ENCODE results near the gene LPP.
A peak's percentile ranks its signal among the peaks of the same experiment; 100 is the strongest.

LPP gene

GRCh38 chr3:188489639-188490405, 335.9 kb downstream of the LPP start:
- no peak for DNase-seq

- no peak for DNase-seq
These were observed 336.5 kb downstream of the LPP start for GRCh38 chr3:188490416-188490815.

- DNase-seq = no peak
These were observed 337.3 kb downstream of the LPP start for GRCh38 chr3:188491276-188491687.

- DNase-seq = no peak
These were observed 342.4 kb downstream of the LPP start for GRCh38 chr3:188496390-188496789.

GRCh38 chr3:188497021-188497420, 343.1 kb downstream of the LPP start:
- no peak for DNase-seq

GRCh38 chr3:188503647-188504046, 349.7 kb downstream of the LPP start:
- no peak for DNase-seq

GRCh38 chr3:188505151-188505550, 351.2 kb downstream of the LPP start:
- no peak for DNase-seq

- DNase-seq = no peak
These were observed 352.0 kb downstream of the LPP start for GRCh38 chr3:188505911-188506310.

- no peak for DNase-seq
These were observed 352.5 kb downstream of the LPP start for GRCh38 chr3:188506446-188506845.

GRCh38 chr3:188507244-188507720, 353.3 kb downstream of the LPP start:
- peak in 1 of 2 donors; percentile 13 for DNase-seq

GRCh38 chr3:188508454-188508853, 354.5 kb downstream of the LPP start:
- no peak for DNase-seq

- DNase-seq = no peak
These were observed 355.4 kb downstream of the LPP start for GRCh38 chr3:188509316-188509715.

- no peak for DNase-seq
These were observed 356.4 kb downstream of the LPP start for GRCh38 chr3:188510366-188510765.

GRCh38 chr3:188513662-188514328, 359.8 kb downstream of the LPP start:
- DNase-seq = no peak

GRCh38 chr3:188516515-188516914, 362.6 kb downstream of the LPP start:
- no peak for DNase-seq

GRCh38 chr3:188518416-188518815, 364.5 kb downstream of the LPP start:
- DNase-seq = no peak

- no peak for DNase-seq
These were observed 365.0 kb downstream of the LPP start for GRCh38 chr3:188518835-188519452.

- DNase-seq = no peak
These were observed 366.5 kb downstream of the LPP start for GRCh38 chr3:188520466-188520865.

- DNase-seq = no peak
These were observed 368.2 kb downstream of the LPP start for GRCh38 chr3:188522115-188522514.

- DNase-seq = no peak
These were observed 369.3 kb downstream of the LPP start for GRCh38 chr3:188523291-188523690.

- no peak for DNase-seq
These were observed 370.1 kb downstream of the LPP start for GRCh38 chr3:188524052-188524451.

- no peak for DNase-seq
These were observed 372.1 kb downstream of the LPP start for GRCh38 chr3:188526057-188526456.

GRCh38 chr3:188527389-188527788, 373.4 kb downstream of the LPP start:
- no peak for DNase-seq

- DNase-seq = no peak
These were observed 374.4 kb downstream of the LPP start for GRCh38 chr3:188528396-188528795.
